ENCODE measurements around the gene C18orf63.
"Not testable (repeated sequence)": the region's sequence is repeated elsewhere in the genome, so short reads cannot be mapped to it uniquely, and the experiment has no call there.

Gene C18orf63

DNA sequence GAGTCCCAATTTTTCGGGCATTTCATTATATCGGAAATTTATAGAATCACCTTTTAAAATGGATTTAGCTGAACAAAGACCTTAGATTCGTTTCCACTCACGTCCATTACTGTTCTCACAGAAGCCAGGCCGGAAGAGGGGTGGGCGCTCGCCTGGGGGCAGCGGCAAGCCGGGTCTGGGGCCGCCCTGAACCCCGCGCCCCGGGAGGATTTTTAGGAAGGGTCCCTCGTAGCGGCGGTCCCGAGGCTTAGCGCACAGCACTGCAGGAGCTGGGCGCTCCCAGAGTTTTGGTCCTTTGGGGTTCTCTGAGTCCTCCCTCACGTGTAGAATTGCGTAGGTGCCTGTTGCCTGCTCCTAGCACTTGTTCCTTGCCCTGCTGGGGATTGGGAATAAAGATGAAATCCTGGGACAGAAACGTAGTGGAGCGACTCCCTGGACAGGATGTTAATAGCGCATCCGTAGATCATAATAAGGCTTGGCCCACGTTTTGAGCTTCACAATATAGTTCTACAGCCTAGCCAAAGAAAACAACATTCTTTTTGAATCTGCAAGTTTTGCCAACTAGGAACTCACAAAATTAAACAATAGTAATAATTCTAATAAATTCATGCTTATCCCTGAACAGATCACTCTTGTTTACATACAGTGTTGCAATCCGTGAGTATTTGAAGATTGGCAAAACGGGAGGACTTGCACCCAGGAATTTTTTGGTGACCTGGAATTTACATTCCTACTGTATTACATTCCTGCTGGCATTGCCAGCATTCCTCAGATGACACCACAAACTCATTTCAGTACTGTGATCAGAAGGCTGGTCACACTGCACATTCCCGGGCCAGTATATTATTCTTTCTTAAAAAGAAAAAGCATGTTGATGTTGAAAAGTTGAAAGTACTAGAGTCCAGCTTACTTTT lies 875 bp downstream of the C18orf63 start:
- no peak overlapping the region for H3K27ac ChIP-seq (ENCODE audit: low read depth, low read length)
- no peaks in the 10 kb centered on the region for H3K36me3 ChIP-seq (ENCODE audit: control insufficient read depth in 5 of 5, insufficient read depth in 5 of 5, low read length in 5 of 5)
- H3K4me3 ChIP-seq (ENCODE audit: low read depth in 1 of 5, low read length in 5 of 5) = no peak overlapping the region
- H3K9ac ChIP-seq (ENCODE audit: low read length in 5 of 5) = no peak overlapping the region
- H3K4me1 ChIP-seq (ENCODE audit: control insufficient read depth in 5 of 5, insufficient read depth in 5 of 5, low read length in 5 of 5) = peaks cover 0 to 10% (median 3%) of the 10 kb centered on the region in 5 donors
- no peaks in the 10 kb centered on the region for H3K9me3 ChIP-seq (ENCODE audit: control insufficient read depth in 5 of 5, low read length in 5 of 5)
- H3K27me3 ChIP-seq (ENCODE audit: control insufficient read depth in 5 of 5, insufficient read depth in 4 of 5, low read length in 5 of 5) = no peaks in the 10 kb centered on the region

- no peak overlapping the region for H3K27ac ChIP-seq (ENCODE audit: low read depth, low read length)
- H3K9ac ChIP-seq (ENCODE audit: low read length in 5 of 5) = no peak overlapping the region
Measured at GRCh38 chr18:74326231-74326630, 10.6 kb downstream of the C18orf63 start.

DNA sequence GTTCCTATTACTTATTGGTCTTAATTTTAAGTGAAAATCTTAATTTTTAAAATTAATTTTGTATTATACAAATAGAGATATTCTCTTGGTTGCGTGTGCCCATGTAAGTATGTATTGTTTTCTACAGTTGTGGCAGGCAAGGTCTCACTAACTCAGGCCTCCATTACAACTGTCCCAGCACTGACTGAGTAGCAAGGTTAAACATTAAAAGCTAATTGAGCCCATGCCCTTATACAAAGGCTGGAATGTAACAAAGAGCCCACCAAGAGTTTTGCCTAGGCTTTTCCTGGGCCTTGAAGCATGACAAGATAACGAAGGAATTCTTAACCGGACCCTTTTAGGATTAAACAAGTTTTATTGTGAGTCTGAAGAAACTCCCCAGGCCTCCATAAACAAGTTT lies 11.2 kb downstream of the C18orf63 start:
- H3K4me3 ChIP-seq (ENCODE audit: low read depth in 1 of 5, low read length in 5 of 5); H3K27ac ChIP-seq (ENCODE audit: low read depth, low read length); H3K4me1 ChIP-seq (ENCODE audit: control insufficient read depth in 5 of 5, insufficient read depth in 5 of 5, low read length in 5 of 5); H3K9me3 ChIP-seq (ENCODE audit: control insufficient read depth in 5 of 5, low read length in 5 of 5); H3K27me3 ChIP-seq (ENCODE audit: control insufficient read depth in 5 of 5, insufficient read depth in 4 of 5, low read length in 5 of 5); H3K36me3 ChIP-seq (ENCODE audit: control insufficient read depth in 5 of 5, insufficient read depth in 5 of 5, low read length in 5 of 5); H3K9ac ChIP-seq (ENCODE audit: low read length in 5 of 5): not testable (repeated sequence)

More at GRCh38 chr18:74326231-74326630, 10.6 kb downstream of the C18orf63 start:
- no peaks in the 10 kb centered on the region for H3K36me3 ChIP-seq (ENCODE audit: control insufficient read depth in 5 of 5, insufficient read depth in 5 of 5, low read length in 5 of 5)
- H3K4me1 ChIP-seq (ENCODE audit: control insufficient read depth in 5 of 5, insufficient read depth in 5 of 5, low read length in 5 of 5) = no peaks in the 10 kb centered on the region
- no peak overlapping the region for H3K4me3 ChIP-seq (ENCODE audit: low read depth in 1 of 5, low read length in 5 of 5)
- no peaks in the 10 kb centered on the region for H3K27me3 ChIP-seq (ENCODE audit: control insufficient read depth in 5 of 5, insufficient read depth in 4 of 5, low read length in 5 of 5)
- H3K9me3 ChIP-seq (ENCODE audit: control insufficient read depth in 5 of 5, low read length in 5 of 5) = no peaks in the 10 kb centered on the region

- Histone ChIP-seq H3K4me3 (ENCODE audit: low read depth in 1 of 5, low read length in 5 of 5) (no peak overlapping the region), H3K4me1 (ENCODE audit: control insufficient read depth in 5 of 5, insufficient read depth in 5 of 5, low read length in 5 of 5) (peaks cover 0 to 7% (median 0%) of the 10 kb centered on the region in 5 donors)
Measured at GRCh38 chr18:74328206-74328605, 12.6 kb downstream of the C18orf63 start.

GRCh38 chr18:74329688-74330205 lies 14.1 kb downstream of the C18orf63 start:
- H3K4me3 ChIP-seq (ENCODE audit: low read depth in 1 of 5, low read length in 5 of 5) = no peak overlapping the region
- no peaks in the 10 kb centered on the region for H3K27me3 ChIP-seq (ENCODE audit: control insufficient read depth in 5 of 5, insufficient read depth in 4 of 5, low read length in 5 of 5)
- H3K27ac ChIP-seq (ENCODE audit: low read depth, low read length) = no peak overlapping the region
- H3K9ac ChIP-seq (ENCODE audit: low read length in 5 of 5) = no peak overlapping the region
- no peaks in the 10 kb centered on the region for H3K36me3 ChIP-seq (ENCODE audit: control insufficient read depth in 5 of 5, insufficient read depth in 5 of 5, low read length in 5 of 5)
- H3K9me3 ChIP-seq (ENCODE audit: control insufficient read depth in 5 of 5, low read length in 5 of 5) = no peaks in the 10 kb centered on the region
- peaks cover 0 to 22% (median 6%) of the 10 kb centered on the region in 5 donors for H3K4me1 ChIP-seq (ENCODE audit: control insufficient read depth in 5 of 5, insufficient read depth in 5 of 5, low read length in 5 of 5)

More at GRCh38 chr18:74328206-74328605, 12.6 kb downstream of the C18orf63 start:
- H3K27ac ChIP-seq (ENCODE audit: low read depth, low read length) = no peak overlapping the region
- H3K36me3 ChIP-seq (ENCODE audit: control insufficient read depth in 5 of 5, insufficient read depth in 5 of 5, low read length in 5 of 5) = no peaks in the 10 kb centered on the region
- H3K27me3 ChIP-seq (ENCODE audit: control insufficient read depth in 5 of 5, insufficient read depth in 4 of 5, low read length in 5 of 5) = no peaks in the 10 kb centered on the region
- no peak overlapping the region for H3K9ac ChIP-seq (ENCODE audit: low read length in 5 of 5)
- no peaks in the 10 kb centered on the region for H3K9me3 ChIP-seq (ENCODE audit: control insufficient read depth in 5 of 5, low read length in 5 of 5)

DNA sequence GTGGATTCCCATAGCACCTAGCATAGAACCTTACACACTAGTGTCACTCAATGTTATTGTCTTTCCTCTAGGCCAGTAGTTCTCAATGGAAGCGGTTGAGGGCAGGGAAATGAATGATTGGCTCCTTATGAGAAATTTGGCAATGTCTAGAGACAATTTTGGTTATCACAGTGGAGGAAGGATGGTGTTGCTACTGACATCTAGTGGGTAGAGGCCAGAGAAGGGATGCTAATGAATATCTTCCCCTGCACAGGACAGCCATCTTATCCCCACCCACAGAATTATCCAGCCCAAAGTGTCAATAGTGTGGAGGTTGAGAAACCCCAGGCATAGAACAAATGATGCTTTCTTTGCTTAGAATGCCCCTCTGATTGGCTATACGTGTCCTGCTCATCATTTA lies 15.8 kb downstream of the C18orf63 start:
- H3K27ac ChIP-seq (ENCODE audit: low read depth, low read length) = no peak overlapping the region
- H3K4me1 ChIP-seq (ENCODE audit: control insufficient read depth in 5 of 5, insufficient read depth in 5 of 5, low read length in 5 of 5) = peaks cover 0 to 24% (median 6%) of the 10 kb centered on the region in 5 donors

DNA sequence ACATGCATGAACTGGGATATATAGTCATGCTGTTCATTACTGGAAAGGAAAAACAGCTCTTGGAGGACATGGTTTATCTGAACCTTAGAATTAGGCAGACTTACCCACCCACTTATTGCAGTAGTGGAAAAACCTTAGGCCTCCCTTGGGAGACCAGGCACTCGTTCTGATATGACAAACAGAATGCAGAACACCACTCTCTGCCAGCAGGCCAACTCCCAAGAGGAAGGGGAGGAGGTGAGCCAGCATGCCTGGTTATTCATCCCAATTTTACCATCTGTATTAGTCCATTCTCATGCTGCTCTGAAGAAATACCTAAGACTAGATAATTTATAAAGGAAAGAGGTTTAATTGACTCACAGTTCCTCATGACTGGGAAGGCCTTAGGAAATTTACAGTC lies 17.5 kb downstream of the C18orf63 start:
- no peak overlapping the region for H3K9ac ChIP-seq (ENCODE audit: low read length in 5 of 5)
- peaks cover 0 to 31% (median 6%) of the 10 kb centered on the region in 5 donors for H3K4me1 ChIP-seq (ENCODE audit: control insufficient read depth in 5 of 5, insufficient read depth in 5 of 5, low read length in 5 of 5)
- H3K27me3 ChIP-seq (ENCODE audit: control insufficient read depth in 5 of 5, insufficient read depth in 4 of 5, low read length in 5 of 5) = no peaks in the 10 kb centered on the region
- H3K9me3 ChIP-seq (ENCODE audit: control insufficient read depth in 5 of 5, low read length in 5 of 5) = no peaks in the 10 kb centered on the region
- no peak overlapping the region for H3K4me3 ChIP-seq (ENCODE audit: low read depth in 1 of 5, low read length in 5 of 5)
- no peaks in the 10 kb centered on the region for H3K36me3 ChIP-seq (ENCODE audit: control insufficient read depth in 5 of 5, insufficient read depth in 5 of 5, low read length in 5 of 5)
- peak overlapping the region; percentile 61 for H3K27ac ChIP-seq (ENCODE audit: low read depth, low read length)

More for the DNA sequence above, 15.8 kb downstream of the C18orf63 start:
- no peak overlapping the region for H3K4me3 ChIP-seq (ENCODE audit: low read depth in 1 of 5, low read length in 5 of 5)
- no peaks in the 10 kb centered on the region for H3K36me3 ChIP-seq (ENCODE audit: control insufficient read depth in 5 of 5, insufficient read depth in 5 of 5, low read length in 5 of 5)
- no peaks in the 10 kb centered on the region for H3K27me3 ChIP-seq (ENCODE audit: control insufficient read depth in 5 of 5, insufficient read depth in 4 of 5, low read length in 5 of 5)
- no peaks in the 10 kb centered on the region for H3K9me3 ChIP-seq (ENCODE audit: control insufficient read depth in 5 of 5, low read length in 5 of 5)
- H3K9ac ChIP-seq (ENCODE audit: low read length in 5 of 5) = no peak overlapping the region

- Histone ChIP-seq H3K4me1 (ENCODE audit: control insufficient read depth in 5 of 5, insufficient read depth in 5 of 5, low read length in 5 of 5) (peaks cover 0 to 35% (median 6%) of the 10 kb centered on the region in 5 donors), H3K36me3 (ENCODE audit: control insufficient read depth in 5 of 5, insufficient read depth in 5 of 5, low read length in 5 of 5) (no peaks in the 10 kb centered on the region), H3K9me3 (ENCODE audit: control insufficient read depth in 5 of 5, low read length in 5 of 5) (no peaks in the 10 kb centered on the region), H3K4me3 (ENCODE audit: low read depth in 1 of 5, low read length in 5 of 5) (no peak overlapping the region), H3K9ac (ENCODE audit: low read length in 5 of 5) (no peak overlapping the region), H3K27ac (ENCODE audit: low read depth, low read length) (peak overlapping the region; percentile 61), H3K27me3 (ENCODE audit: control insufficient read depth in 5 of 5, insufficient read depth in 4 of 5, low read length in 5 of 5) (no peaks in the 10 kb centered on the region)
Measured at GRCh38 chr18:74334242-74334893, 18.7 kb downstream of the C18orf63 start.

DNA sequence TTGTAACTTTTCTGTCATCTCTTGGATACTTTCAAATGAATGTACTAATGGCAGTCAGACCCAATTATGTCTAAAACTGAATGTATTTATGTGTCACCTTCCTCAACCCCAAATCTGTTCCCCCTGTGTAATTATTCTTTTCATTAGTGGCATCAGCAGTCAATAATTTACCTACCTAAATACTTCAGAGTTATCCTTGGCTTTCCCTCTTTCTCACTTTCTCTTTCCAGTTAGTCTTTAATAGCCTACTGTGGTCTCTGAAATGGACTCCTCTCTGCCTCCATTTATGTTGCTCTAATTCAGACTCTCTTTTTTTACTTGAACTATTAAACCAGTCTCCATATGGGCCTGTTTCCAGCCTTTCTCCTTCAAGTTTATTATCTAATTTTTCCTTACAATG lies 21.0 kb downstream of the C18orf63 start:
- no peak overlapping the region for H3K4me3 ChIP-seq (ENCODE audit: low read depth in 1 of 5, low read length in 5 of 5)

More for the DNA sequence above, 21.0 kb downstream of the C18orf63 start:
- Histone ChIP-seq H3K27me3 (ENCODE audit: control insufficient read depth in 5 of 5, insufficient read depth in 4 of 5, low read length in 5 of 5) (no peaks in the 10 kb centered on the region), H3K4me1 (ENCODE audit: control insufficient read depth in 5 of 5, insufficient read depth in 5 of 5, low read length in 5 of 5) (peaks cover 0 to 35% (median 6%) of the 10 kb centered on the region in 5 donors), H3K9ac (ENCODE audit: low read length in 5 of 5) (no peak overlapping the region), H3K27ac (ENCODE audit: low read depth, low read length) (no peak overlapping the region), H3K9me3 (ENCODE audit: control insufficient read depth in 5 of 5, low read length in 5 of 5) (no peaks in the 10 kb centered on the region), H3K36me3 (ENCODE audit: control insufficient read depth in 5 of 5, insufficient read depth in 5 of 5, low read length in 5 of 5) (no peaks in the 10 kb centered on the region)

All from subcutaneous abdominal adipose tissue (tissue), 5 donors.